Activated naive CD4-positive, alpha-beta T cell treated with anti-CD3 and anti-CD28 coated beads, Interleukin-2, amount 10 ng/mL, durations not matched to agents 7 days and 5 days (primary cell): ENCODE data around the gene AFAP1.
"Not testable (repeated sequence)": the region's sequence is repeated elsewhere in the genome, so short reads cannot be mapped to it uniquely, and the experiment has no call there.

Source experiments
- CTCF ChIA-PET: fragments of 350-600 bp; sonication (Branson Sonifier 250); formaldehyde crosslinking; loops from one replicate; lab custom pipeline; 2021; ENCODE audit warnings: antibody characterized with exemption; lab: Charles Lee
- DNase-seq: peaks from one replicate; pipeline ENCODE4 v3.0.0-alpha.2; 2020
- H3K27ac Mint-ChIP-seq: one replicate; pipeline ENCODE4 v1.8.0; 2021; ENCODE audit warnings: mild to moderate bottlenecking, moderate library complexity, mixed read lengths
- H3K27me3 Mint-ChIP-seq: one replicate; pipeline ENCODE4 v1.8.0; 2021; ENCODE audit warnings: mild to moderate bottlenecking, mixed read lengths
- H3K36me3 Mint-ChIP-seq: one replicate; pipeline ENCODE4 v1.8.0; 2021; ENCODE audit warnings: mixed read lengths
- H3K4me1 Mint-ChIP-seq: one replicate; pipeline ENCODE4 v1.8.0; 2021; ENCODE audit warnings: mixed read lengths
- H3K4me3 Mint-ChIP-seq: one replicate; pipeline ENCODE4 v1.8.0; 2021; ENCODE audit warnings: mild to moderate bottlenecking, moderate library complexity, mixed read lengths
- H3K9me3 Mint-ChIP-seq: one replicate; pipeline ENCODE4 v1.8.0; 2021; ENCODE audit warnings: mixed read lengths

The AFAP1 gene

GRCh38 chr4:7947927-7948326 lies 8.3 kb upstream of the AFAP1 start:
- CTCF ChIA-PET, result interaction anchor here (0.5 kb wide), 1 partner anchor 82 kb away, joined by 3 read pairs; no protein-coding TSS in a partner anchor
- no peak for DNase-seq
- no peak overlapping the region for H3K4me3 Mint-ChIP-seq
- peaks cover 13% of the 10 kb centered on the region for H3K9me3 Mint-ChIP-seq
- H3K27me3 Mint-ChIP-seq, result peaks cover 15% of the 10 kb centered on the region
- H3K36me3 Mint-ChIP-seq, result no peaks in the 10 kb centered on the region
- H3K27ac Mint-ChIP-seq, result no peak overlapping the region
- peaks cover 18% of the 10 kb centered on the region for H3K4me1 Mint-ChIP-seq

- H3K36me3 Mint-ChIP-seq, result no peaks in the 10 kb centered on the region
- peaks cover 19% of the 10 kb centered on the region for H3K4me1 Mint-ChIP-seq
- CTCF ChIA-PET, result no interaction called here
- H3K27ac Mint-ChIP-seq, result no peak overlapping the region
- peaks cover 32% of the 10 kb centered on the region for H3K27me3 Mint-ChIP-seq
- no peak overlapping the region for H3K4me3 Mint-ChIP-seq
- no peak for DNase-seq
- H3K9me3 Mint-ChIP-seq, result peaks cover under 1% of the 10 kb centered on the region
Observed at GRCh38 chr4:7945709-7946380, 6.2 kb upstream of the AFAP1 start.

- peaks cover 24% of the 10 kb centered on the region for H3K4me1 Mint-ChIP-seq
- no peaks in the 10 kb centered on the region for H3K9me3 Mint-ChIP-seq
- no peaks in the 10 kb centered on the region for H3K36me3 Mint-ChIP-seq
- H3K27me3 Mint-ChIP-seq, result peaks cover 31% of the 10 kb centered on the region
- DNase-seq, result no peak
- H3K27ac Mint-ChIP-seq, result no peak overlapping the region
- H3K4me3 Mint-ChIP-seq, result no peak overlapping the region
- CTCF ChIA-PET, result no interaction called here
Observed at GRCh38 chr4:7944599-7945220, 5.0 kb upstream of the AFAP1 start.

- peaks cover 19% of the 10 kb centered on the region for H3K4me1 Mint-ChIP-seq
- peaks cover 32% of the 10 kb centered on the region for H3K27me3 Mint-ChIP-seq
- H3K4me3 Mint-ChIP-seq, DNase-seq, CTCF ChIA-PET, H3K9me3 Mint-ChIP-seq, H3K27ac Mint-ChIP-seq, H3K36me3 Mint-ChIP-seq: not testable (repeated sequence)
Observed at GRCh38 chr4:7943688-7944087, 4.0 kb upstream of the AFAP1 start.

- H3K9me3 Mint-ChIP-seq, result no peaks in the 10 kb centered on the region
- peaks cover 35% of the 10 kb centered on the region for H3K27me3 Mint-ChIP-seq
- DNase-seq, result no peak
- H3K27ac Mint-ChIP-seq, result no peak overlapping the region
- CTCF ChIA-PET, result no interaction called here
- H3K4me3 Mint-ChIP-seq, result no peak overlapping the region
- H3K36me3 Mint-ChIP-seq, result peaks cover 3% of the 10 kb centered on the region
- H3K4me1 Mint-ChIP-seq, result peaks cover 18% of the 10 kb centered on the region
Observed at GRCh38 chr4:7943211-7943610, 3.5 kb upstream of the AFAP1 start.

- Mint-ChIP-seq H3K4me3 (no peak overlapping the region), H3K4me1 (peaks cover 25% of the 10 kb centered on the region), H3K27ac (peak overlapping the region; percentile 51), H3K9me3 (no peaks in the 10 kb centered on the region), H3K27me3 (peaks cover 45% of the 10 kb centered on the region), H3K36me3 (peaks cover 8% of the 10 kb centered on the region)
- DNase-seq, result no peak
- CTCF ChIA-PET, result no interaction called here
Observed at GRCh38 chr4:7941965-7942496, 2.4 kb upstream of the AFAP1 start.

DNA sequence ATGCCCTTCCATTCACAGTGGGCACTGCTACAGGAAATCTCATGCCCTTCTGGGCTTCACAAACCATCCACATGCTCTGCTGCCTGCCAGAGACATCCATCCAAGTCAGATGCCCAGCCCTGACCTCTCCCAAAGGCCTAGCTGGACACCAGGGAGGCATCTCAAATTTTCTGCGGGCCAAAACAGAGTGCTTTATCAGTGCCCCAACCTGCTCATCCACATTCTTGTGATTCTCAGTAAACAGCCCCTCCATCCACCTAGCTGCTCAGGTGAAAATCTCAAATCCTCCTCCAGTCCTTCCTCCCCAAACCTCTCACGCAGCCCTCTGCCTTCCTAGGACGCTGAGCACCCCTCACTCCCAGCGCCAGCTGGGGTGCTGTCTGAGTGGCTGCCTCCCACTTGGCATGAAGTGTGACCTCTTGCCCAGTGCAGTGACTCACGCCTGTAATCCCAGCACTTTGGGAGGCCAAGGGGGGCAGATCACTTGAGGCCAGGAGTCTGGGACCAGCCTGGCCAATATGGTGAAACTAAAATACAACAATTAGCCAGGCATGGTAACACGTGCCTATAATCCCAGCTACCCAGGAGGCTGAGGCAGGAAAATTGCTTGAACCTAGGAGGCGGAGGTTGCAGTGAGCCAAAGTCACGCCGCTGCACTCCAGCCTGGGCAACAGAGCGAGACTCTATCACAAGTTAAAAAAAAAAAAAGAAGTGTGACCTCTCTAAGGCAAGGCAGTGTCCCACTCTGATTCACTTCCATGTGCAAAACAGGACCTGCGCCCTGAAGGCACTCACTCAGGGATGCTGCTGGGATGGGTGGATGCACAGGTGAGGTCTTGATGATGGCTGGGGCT lies 1.7 kb upstream of the AFAP1 start:
- DNase-seq, result no peak
- Mint-ChIP-seq H3K27ac (no peak overlapping the region), H3K9me3 (no peaks in the 10 kb centered on the region), H3K4me1 (peaks cover 27% of the 10 kb centered on the region), H3K4me3 (no peak overlapping the region), H3K36me3 (peaks cover 8% of the 10 kb centered on the region), H3K27me3 (peaks cover 45% of the 10 kb centered on the region)
- CTCF ChIA-PET, result no interaction called here

DNA sequence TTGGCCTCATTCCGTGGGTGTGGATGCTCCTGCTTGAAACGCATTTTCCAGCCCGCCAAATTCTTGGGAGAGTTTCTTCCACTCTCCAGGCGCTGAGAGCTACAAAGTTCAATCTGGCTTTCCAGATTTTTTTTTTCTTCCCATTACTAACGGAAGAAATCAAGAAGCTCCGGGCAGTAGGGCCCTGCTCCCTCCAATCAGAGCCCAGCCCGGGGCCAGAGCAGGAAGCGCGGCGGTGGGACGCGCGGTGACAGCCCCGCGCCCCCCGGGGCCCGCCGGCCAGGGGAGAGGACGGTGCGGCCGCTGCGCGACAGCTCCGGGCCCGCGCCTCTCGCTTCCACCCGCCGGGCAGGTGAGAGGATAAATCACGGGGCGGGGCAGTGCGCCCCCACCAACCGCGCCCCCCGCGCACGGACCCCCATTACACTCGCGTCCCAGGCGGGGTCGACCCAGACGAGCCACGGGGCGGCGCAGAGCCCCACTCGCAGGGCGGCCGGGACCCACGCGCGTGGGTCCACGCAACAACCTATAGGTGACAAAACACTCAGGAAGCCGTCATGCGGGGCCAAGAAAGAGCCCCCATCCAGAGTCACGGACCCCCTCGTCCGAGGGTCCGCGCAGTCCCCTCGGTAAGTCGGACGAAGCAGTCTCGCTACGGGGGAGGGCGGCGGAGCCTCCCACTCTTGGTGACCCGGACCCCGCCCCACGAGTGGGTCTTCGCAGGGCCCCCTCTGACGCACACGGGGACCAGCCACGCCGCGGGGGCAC lies 868 bp downstream of the AFAP1 start:
- peaks cover 45% of the 10 kb centered on the region for H3K27me3 Mint-ChIP-seq
- DNase-seq, result peak; percentile 48
- H3K9me3 Mint-ChIP-seq, result no peaks in the 10 kb centered on the region
- CTCF ChIA-PET, result interaction anchor here (0.5 to 1.8 kb wide), 13 partner anchors 10 to 168 kb away, joined by 3 to 9 read pairs (median 5); no protein-coding TSS in a partner anchor
- peaks cover 8% of the 10 kb centered on the region for H3K36me3 Mint-ChIP-seq
- H3K27ac Mint-ChIP-seq, result peak overlapping the region; percentile 78
- H3K4me3 Mint-ChIP-seq, result peak overlapping the region; percentile 84
- H3K4me1 Mint-ChIP-seq, result peaks cover 43% of the 10 kb centered on the region

DNA sequence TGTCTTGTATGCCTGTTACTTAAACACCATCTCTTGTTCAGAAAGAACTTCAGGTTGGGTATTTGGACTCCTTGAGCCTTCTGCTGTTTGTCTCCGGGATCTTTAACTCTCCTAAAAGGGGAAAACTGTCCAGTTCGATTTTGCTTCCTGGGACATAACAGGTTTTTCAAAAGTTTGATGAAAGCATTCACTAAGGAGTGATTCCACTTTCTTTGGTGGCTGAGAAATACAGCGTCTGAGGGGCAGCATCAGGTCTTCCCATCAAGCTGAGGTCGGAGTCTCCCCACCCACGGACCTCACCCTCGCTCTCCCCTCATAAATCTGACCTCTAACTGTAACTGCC lies 1.4 kb downstream of the AFAP1 start:
- peak overlapping the region; percentile 84 for H3K4me3 Mint-ChIP-seq
- peaks cover 43% of the 10 kb centered on the region for H3K4me1 Mint-ChIP-seq
- CTCF ChIA-PET, result interaction anchor here (0.5 to 1.8 kb wide), 16 partner anchors 9 to 167 kb away, joined by 3 to 9 read pairs (median 4); no protein-coding TSS in a partner anchor
- no peaks in the 10 kb centered on the region for H3K9me3 Mint-ChIP-seq
- H3K27ac Mint-ChIP-seq, result peak overlapping the region; percentile 78
- H3K36me3 Mint-ChIP-seq, result peaks cover 8% of the 10 kb centered on the region
- DNase-seq, result no peak
- peaks cover 45% of the 10 kb centered on the region for H3K27me3 Mint-ChIP-seq

- Mint-ChIP-seq H3K4me3 (peak overlapping the region; percentile 84), H3K9me3 (no peaks in the 10 kb centered on the region), H3K27me3 (peaks cover 37% of the 10 kb centered on the region), H3K4me1 (peaks cover 43% of the 10 kb centered on the region), H3K36me3 (peaks cover 11% of the 10 kb centered on the region), H3K27ac (peak overlapping the region; percentile 60)
- CTCF ChIA-PET, result interaction anchor here (0.9 to 1.4 kb wide), 4 partner anchors 9 to 166 kb away, joined by 3 to 7 read pairs (median 4); no protein-coding TSS in a partner anchor
- DNase-seq, result no peak
Observed at GRCh38 chr4:7937006-7937405, 2.7 kb downstream of the AFAP1 start.

DNA sequence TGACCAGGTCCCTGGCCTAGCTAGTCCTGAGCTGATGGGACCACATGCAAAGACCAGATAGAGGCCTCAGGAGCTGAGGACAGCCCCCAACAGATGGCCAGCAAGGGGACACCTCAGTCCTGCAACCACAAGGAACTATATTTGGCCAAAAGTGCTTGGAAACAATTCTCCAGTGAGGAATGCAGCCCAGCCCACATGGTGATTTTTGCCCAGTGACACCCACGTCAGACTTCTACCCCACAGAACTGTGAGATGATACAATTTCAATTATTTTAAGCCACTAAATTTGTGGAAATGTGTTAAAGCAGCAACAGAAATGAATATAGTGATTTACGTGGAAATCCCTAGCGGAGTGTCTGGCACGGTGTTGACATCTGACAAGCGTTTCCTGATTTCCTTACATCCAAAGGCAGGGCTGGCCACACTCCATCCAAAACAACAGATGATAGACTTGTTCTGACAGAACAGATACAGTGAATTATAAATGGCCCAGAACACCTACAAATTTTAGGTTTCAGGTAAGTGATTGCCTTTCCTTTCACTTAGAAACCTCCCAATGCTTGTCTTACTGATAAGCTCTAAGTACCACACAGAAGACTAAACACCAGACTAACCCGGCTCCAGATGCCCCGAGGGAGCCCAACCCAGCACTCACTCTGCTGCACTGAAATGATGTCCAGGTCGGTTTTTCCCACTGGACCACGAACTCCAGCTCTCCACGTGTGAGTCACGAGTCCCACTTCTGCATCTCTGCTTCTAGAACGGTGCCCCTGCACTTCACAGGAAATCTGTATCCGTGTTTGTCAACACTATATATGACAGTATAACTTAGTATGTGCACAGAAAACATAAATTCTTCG lies 5.8 kb downstream of the AFAP1 start:
- H3K4me3 Mint-ChIP-seq, result no peak overlapping the region
- H3K36me3 Mint-ChIP-seq, result peaks cover 11% of the 10 kb centered on the region
- DNase-seq, result no peak
- CTCF ChIA-PET, result no interaction called here
- no peaks in the 10 kb centered on the region for H3K9me3 Mint-ChIP-seq
- H3K27me3 Mint-ChIP-seq, result peaks cover 17% of the 10 kb centered on the region
- no peak overlapping the region for H3K27ac Mint-ChIP-seq
- peaks cover 40% of the 10 kb centered on the region for H3K4me1 Mint-ChIP-seq

DNA sequence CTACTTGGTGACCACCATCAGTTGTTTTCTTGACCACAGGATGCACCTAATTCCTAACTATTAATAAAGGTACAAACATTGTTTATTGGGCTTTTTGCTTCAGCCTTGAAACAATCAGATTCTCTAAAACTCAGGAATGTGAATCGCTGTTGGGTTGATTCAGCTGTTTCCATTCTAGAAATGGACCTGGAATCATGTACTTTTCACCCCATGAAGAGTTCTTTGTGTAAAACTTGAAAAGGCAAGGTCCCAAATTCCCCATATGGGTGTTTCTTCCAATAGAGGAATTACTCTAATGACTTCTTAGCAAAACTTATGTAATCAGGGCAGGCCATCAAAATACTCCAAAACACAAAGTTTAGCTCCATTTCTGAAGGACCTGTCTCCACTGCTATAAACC lies 7.4 kb downstream of the AFAP1 start:
- CTCF ChIA-PET, result no interaction called here
- peaks cover 1% of the 10 kb centered on the region for H3K27me3 Mint-ChIP-seq
- no peak for DNase-seq
- H3K9me3 Mint-ChIP-seq, result no peaks in the 10 kb centered on the region
- H3K36me3 Mint-ChIP-seq, result peaks cover 3% of the 10 kb centered on the region
- peaks cover 27% of the 10 kb centered on the region for H3K4me1 Mint-ChIP-seq
- H3K27ac Mint-ChIP-seq, result no peak overlapping the region
- H3K4me3 Mint-ChIP-seq, result no peak overlapping the region
